ENCODE data around the gene PSD4.
A peak's percentile ranks its signal among the peaks of the same experiment; 100 is the strongest.

Gene PSD4

GRCh38 chr2:113238871-113239839 lies 65.4 kb downstream of the PSD4 start:
- no peak for DNase-seq (ENCODE audit: low read depth in 2 of 2)

GRCh38 chr2:113240150-113240914 lies 66.6 kb downstream of the PSD4 start:
- no peak for DNase-seq (ENCODE audit: low read depth in 2 of 2)

- peak in 1 of 2 donors; percentile 29 for DNase-seq (ENCODE audit: low read depth in 2 of 2)
Measured at GRCh38 chr2:113240915-113241911, 67.4 kb downstream of the PSD4 start.

GRCh38 chr2:113242327-113242726 lies 68.6 kb downstream of the PSD4 start:
- DNase-seq (ENCODE audit: low read depth in 2 of 2): no peak

- DNase-seq (ENCODE audit: low read depth in 2 of 2): no peak
Measured at GRCh38 chr2:113245276-113245711, 71.5 kb downstream of the PSD4 start.

- DNase-seq (ENCODE audit: low read depth in 2 of 2): no peak
Measured at GRCh38 chr2:113246606-113247005, 72.8 kb downstream of the PSD4 start.

GRCh38 chr2:113248997-113249770 lies 75.4 kb downstream of the PSD4 start:
- DNase-seq (ENCODE audit: low read depth in 2 of 2): peak; percentile 46 to 59

GRCh38 chr2:113251118-113251517 lies 77.3 kb downstream of the PSD4 start:
- DNase-seq (ENCODE audit: low read depth in 2 of 2): no peak

GRCh38 chr2:113252047-113252590 lies 78.3 kb downstream of the PSD4 start:
- no peak for DNase-seq (ENCODE audit: low read depth in 2 of 2)

GRCh38 chr2:113253453-113253852 lies 79.7 kb downstream of the PSD4 start:
- DNase-seq (ENCODE audit: low read depth in 2 of 2): no peak

GRCh38 chr2:113255140-113256070 lies 81.6 kb downstream of the PSD4 start:
- no peak for DNase-seq (ENCODE audit: low read depth in 2 of 2)

- no peak for DNase-seq (ENCODE audit: low read depth in 2 of 2)
Measured at GRCh38 chr2:113257516-113258264, 83.9 kb downstream of the PSD4 start.

GRCh38 chr2:113258471-113259147 lies 84.8 kb downstream of the PSD4 start:
- no peak for DNase-seq (ENCODE audit: low read depth in 2 of 2)

Measured in stimulated activated CD4-positive, alpha-beta T cell treated with anti-CD3 and anti-CD28 coated beads, Interleukin-1b, Interleukin-23, amount 100 ng/mL, for 1 hour (primary cell).